Astrocyte (in vitro differentiated cells and primary cell): ENCODE data around the gene CES1.

ENCODE experiments used
- CTCF ChIP-seq: IDR thresholded peaks from 2 replicates; pipeline ENCODE4 v1.5.1; 2011; ENCODE audit warnings: low read depth, mild to moderate bottlenecking, inconsistent platforms, low read length, moderate library complexity; ENCODE audit not compliant: insufficient read depth
- EZH2 ChIP-seq: IDR thresholded peaks from 2 replicates; pipeline ENCODE4 v1.6.1; 2012; ENCODE audit warnings: mild to moderate bottlenecking, low read length, inconsistent platforms; ENCODE audit not compliant: insufficient read depth

- no peak for TF ChIP-seq CTCF
- no peak for TF ChIP-seq EZH2
Observed at GRCh38 chr16:55849536-55849935, 16.6 kb upstream of the CES1 start.
